GM12873 (cell line): ENCODE results near the gene MYD88.

Experiments used
- TF ChIP-seq, protein P1 (sequence below): IDR thresholded peaks from 2 replicates; pipeline ENCODE4 v1.5.1; 2012; ENCODE audit warnings: low read depth, mild to moderate bottlenecking, moderate library complexity, low read length, control low read depth; ENCODE audit not compliant: insufficient read depth; ENCODE audit errors: missing control alignments

The MYD88 gene

DNA sequence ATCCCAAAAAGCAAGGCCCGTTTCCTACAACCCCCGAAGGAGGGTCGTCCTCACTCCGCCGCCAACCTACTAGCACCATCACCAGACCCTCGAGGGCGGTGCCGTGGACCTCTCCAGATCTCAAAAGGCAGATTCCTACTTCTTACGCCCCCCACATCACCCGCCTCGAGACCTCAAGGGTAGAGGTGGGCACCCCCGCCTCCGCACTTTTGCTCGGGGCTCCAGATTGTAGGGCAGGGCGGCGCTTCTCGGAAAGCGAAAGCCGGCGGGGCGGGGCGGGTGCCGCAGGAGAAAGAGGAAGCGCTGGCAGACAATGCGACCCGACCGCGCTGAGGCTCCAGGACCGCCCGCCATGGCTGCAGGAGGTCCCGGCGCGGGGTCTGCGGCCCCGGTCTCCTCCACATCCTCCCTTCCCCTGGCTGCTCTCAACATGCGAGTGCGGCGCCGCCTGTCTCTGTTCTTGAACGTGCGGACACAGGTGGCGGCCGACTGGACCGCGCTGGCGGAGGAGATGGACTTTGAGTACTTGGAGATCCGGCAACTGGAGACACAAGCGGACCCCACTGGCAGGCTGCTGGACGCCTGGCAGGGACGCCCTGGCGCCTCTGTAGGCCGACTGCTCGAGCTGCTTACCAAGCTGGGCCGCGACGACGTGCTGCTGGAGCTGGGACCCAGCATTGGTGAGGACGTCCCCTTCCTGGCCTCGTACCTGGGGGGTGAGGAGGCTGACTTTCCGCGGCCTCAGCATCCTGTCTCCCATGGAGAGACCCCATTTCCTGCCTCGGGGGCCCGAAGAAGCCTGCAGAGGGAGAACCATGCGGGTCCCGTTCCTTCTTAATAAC, at the start of gene MYD88:
Gene MYD88, plus strand, starts transcription at position 313 of the 842 bp plus-strand sequence. Its CDS starts 40 bp downstream, at position 353.
- TF ChIP-seq, protein P1, sequence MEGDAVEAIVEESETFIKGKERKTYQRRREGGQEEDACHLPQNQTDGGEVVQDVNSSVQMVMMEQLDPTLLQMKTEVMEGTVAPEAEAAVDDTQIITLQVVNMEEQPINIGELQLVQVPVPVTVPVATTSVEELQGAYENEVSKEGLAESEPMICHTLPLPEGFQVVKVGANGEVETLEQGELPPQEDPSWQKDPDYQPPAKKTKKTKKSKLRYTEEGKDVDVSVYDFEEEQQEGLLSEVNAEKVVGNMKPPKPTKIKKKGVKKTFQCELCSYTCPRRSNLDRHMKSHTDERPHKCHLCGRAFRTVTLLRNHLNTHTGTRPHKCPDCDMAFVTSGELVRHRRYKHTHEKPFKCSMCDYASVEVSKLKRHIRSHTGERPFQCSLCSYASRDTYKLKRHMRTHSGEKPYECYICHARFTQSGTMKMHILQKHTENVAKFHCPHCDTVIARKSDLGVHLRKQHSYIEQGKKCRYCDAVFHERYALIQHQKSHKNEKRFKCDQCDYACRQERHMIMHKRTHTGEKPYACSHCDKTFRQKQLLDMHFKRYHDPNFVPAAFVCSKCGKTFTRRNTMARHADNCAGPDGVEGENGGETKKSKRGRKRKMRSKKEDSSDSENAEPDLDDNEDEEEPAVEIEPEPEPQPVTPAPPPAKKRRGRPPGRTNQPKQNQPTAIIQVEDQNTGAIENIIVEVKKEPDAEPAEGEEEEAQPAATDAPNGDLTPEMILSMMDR, result no peak

DNA sequence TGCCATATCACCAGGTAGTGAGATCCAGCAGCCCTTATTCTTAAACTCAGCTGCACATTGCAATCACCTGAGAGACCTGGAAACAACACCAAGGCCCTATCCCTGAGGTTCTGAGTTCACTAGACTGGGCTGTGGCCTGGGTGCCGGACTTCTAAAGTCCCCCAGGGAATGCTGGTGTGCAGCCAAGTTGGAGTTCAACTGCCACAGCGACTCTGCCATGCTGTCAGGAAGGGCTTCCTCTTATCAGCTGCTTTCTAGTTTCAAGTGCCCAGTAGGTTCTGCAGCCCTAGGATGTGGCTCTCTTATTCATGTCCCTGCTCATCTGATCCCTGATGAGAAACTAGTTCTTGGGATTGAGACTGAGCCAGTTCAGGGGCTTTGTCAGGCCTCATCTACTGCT, 49.3 kb upstream of the MYD88 start:
- TF ChIP-seq, protein P1, result no peak

- TF ChIP-seq, protein P1, result no peak
Observed at GRCh38 chr3:38090453-38090852, 48.0 kb upstream of the MYD88 start.

DNA sequence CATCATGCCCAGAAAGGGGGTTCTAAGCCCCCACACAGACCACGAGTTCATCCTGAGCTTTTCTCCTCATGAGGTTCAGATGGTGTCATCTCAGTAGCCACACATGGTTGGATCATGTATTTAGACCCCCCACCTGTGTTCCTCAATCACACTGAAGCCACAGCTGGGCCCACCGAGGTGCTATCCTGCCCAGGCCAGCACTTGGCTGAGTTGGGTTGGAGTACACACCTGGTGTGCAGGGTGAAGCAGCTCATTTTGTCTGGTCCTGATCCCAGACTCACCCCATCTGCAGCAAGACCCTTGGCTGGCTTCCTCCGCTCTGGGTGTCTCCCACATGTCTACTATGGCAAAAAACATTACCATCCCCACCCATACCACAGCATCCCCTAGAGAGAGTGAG, 43.5 kb upstream of the MYD88 start:
- TF ChIP-seq, protein P1, result no peak

GRCh38 chr3:38095669-38096483, 42.6 kb upstream of the MYD88 start:
- TF ChIP-seq, protein P1, result no peak

DNA sequence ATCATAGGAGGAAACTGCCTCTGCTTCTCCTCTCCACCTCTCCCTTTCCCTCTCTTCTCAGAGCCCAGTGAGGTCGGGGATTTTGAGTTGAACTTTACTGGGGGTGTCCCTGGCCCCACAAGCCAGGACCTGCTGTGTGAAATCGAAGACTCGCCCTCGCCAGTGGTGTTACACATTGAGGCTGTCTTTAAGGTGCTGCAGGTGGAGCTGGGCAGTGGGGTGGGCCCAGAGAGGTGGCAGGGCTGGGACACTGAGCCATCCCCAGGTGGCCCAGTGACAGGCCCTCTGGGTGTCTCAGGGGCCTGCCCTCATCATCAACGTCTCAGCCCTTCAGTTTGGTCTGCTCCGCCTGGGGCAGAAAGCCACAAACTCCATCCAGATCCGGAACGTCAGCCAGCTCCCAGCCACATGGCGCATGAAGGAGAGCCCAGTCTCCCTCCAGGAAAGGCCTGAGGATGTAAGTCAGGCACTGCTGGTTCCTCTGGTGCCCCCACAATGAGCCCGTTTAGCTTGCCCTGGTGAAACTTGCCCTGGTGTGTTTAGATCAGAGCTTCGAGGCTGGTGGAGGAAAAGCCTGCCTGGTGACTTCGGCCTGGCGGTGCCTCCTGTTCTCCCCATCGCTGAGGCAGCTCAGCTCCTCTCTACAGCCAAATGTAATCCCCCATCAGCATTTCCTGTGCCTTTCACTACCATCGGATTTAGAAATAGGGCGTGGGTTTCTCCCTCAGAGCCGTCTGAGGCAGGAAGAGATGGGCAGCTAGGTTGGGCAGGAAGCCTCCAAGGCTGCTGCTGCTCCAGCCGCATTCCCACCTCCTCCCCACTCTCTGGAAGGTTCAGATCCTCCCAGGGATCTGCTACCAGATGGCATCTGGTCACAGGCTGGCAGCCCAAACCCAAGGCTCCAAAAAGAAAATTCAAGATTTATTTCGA, 40.8 kb upstream of the MYD88 start:
- TF ChIP-seq, protein P1, result no peak
